ENCODE measurements around the gene OLAH. TPM values are rescaled to one million over a fixed set of nuclear protein-coding genes. Genes with fewer than 3 reads are reported as not detected.

OLAH gene
- polyA plus RNA-seq, 1 donor from 2014 or later: not detected

GRCh38 chr10:15059914-15060313, 16.2 kb downstream of the OLAH start:
- Histone ChIP-seq H3K9me2 (ENCODE audit: insufficient read depth, low read length) (no peaks in the 10 kb centered on the region), H3K9me3 (ENCODE audit: low read length) (peaks cover under 1% of the 10 kb centered on the region), H4K20me1 (ENCODE audit: insufficient read depth) (no peaks in the 10 kb centered on the region), H3K79me2 (replicated peaks; ENCODE audit: insufficient read depth, low read length) (no peaks in the 10 kb centered on the region), H3K4me3 (ENCODE audit: low read length) (no peak overlapping the region), H3K4me2 (ENCODE audit: low read length) (no peak overlapping the region), H3K27me3 (ENCODE audit: insufficient read depth, low read depth, low read length) (no peaks in the 10 kb centered on the region), H3K9ac (ENCODE audit: low read length) (no peak overlapping the region), H2AFZ (ENCODE audit: low read depth, low read length) (no peak overlapping the region), H3K36me3 (ENCODE audit: insufficient read depth, low read length) (no peaks in the 10 kb centered on the region), H3K27ac (ENCODE audit: low read length) (no peak overlapping the region), H3F3A (ENCODE audit: insufficient read depth, low read length, poor library complexity, severe bottlenecking) (no peaks in the 10 kb centered on the region)
- TF ChIP-seq, protein P1, sequence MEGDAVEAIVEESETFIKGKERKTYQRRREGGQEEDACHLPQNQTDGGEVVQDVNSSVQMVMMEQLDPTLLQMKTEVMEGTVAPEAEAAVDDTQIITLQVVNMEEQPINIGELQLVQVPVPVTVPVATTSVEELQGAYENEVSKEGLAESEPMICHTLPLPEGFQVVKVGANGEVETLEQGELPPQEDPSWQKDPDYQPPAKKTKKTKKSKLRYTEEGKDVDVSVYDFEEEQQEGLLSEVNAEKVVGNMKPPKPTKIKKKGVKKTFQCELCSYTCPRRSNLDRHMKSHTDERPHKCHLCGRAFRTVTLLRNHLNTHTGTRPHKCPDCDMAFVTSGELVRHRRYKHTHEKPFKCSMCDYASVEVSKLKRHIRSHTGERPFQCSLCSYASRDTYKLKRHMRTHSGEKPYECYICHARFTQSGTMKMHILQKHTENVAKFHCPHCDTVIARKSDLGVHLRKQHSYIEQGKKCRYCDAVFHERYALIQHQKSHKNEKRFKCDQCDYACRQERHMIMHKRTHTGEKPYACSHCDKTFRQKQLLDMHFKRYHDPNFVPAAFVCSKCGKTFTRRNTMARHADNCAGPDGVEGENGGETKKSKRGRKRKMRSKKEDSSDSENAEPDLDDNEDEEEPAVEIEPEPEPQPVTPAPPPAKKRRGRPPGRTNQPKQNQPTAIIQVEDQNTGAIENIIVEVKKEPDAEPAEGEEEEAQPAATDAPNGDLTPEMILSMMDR (IDR thresholded peaks at IDR 0.05; ENCODE audit: poor library complexity, severe bottlenecking): no peak
- TF ChIP-seq EZH2 (IDR thresholded peaks at IDR 0.05; ENCODE audit: borderline replicate concordance, insufficient read depth, low read length, poor library complexity, severe bottlenecking) (no peak), RAD21 (conservative IDR thresholded peaks at IDR 0.05) (no peak), SMC3 (conservative IDR thresholded peaks at IDR 0.05; ENCODE audit: poor library complexity) (no peak), EP300 (conservative IDR thresholded peaks at IDR 0.05; ENCODE audit: poor library complexity, severe bottlenecking) (no peak), REST (IDR thresholded peaks at IDR 0.05; ENCODE audit: borderline replicate concordance) (no peak), MXI1 (conservative IDR thresholded peaks at IDR 0.05; ENCODE audit: poor library complexity, severe bottlenecking) (no peak), TAF1 (IDR thresholded peaks at IDR 0.05; ENCODE audit: low read depth) (no peak), POLR2AphosphoS5 (IDR thresholded peaks at IDR 0.05) (no peak)

DNA sequence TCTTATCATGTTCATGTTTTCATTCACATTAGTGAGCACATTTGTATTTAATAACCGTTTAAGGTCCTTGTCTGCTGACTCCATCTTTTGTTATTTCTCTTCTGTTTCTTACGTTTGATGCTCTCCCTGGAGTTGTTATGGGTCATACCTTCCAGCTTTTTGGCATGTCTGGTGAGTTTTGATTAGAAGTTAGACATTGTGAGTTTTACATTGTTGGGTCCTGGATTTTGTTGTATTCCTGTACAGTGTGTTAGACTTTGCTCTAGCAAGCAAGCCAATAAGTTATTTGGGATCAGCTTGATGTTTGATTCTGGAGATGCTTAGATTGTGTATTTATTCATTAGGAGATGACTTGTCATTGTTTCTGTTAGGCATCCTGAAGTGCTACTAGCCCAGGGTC, 16.9 kb downstream of the OLAH start:
- H3K9me3 ChIP-seq (ENCODE audit: low read length): peaks cover 8% of the 10 kb centered on the region
- no peak overlapping the region for H2AFZ ChIP-seq (ENCODE audit: low read depth, low read length)
- no peak overlapping the region for H3K4me3 ChIP-seq (ENCODE audit: low read length)
- no peaks in the 10 kb centered on the region for H3K27me3 ChIP-seq (ENCODE audit: insufficient read depth, low read depth, low read length)
- no peaks in the 10 kb centered on the region for H4K20me1 ChIP-seq (ENCODE audit: insufficient read depth)
- no peak overlapping the region for H3K4me2 ChIP-seq (ENCODE audit: low read length)
- H3K9me2 ChIP-seq (ENCODE audit: insufficient read depth, low read length): no peaks in the 10 kb centered on the region
- TF ChIP-seq POLR2AphosphoS5 (IDR thresholded peaks at IDR 0.05) (no peak), MXI1 (conservative IDR thresholded peaks at IDR 0.05; ENCODE audit: poor library complexity, severe bottlenecking) (no peak), SMC3 (conservative IDR thresholded peaks at IDR 0.05; ENCODE audit: poor library complexity) (no peak), REST (IDR thresholded peaks at IDR 0.05; ENCODE audit: borderline replicate concordance) (no peak), TAF1 (IDR thresholded peaks at IDR 0.05; ENCODE audit: low read depth) (no peak), RAD21 (conservative IDR thresholded peaks at IDR 0.05) (no peak), EZH2 (IDR thresholded peaks at IDR 0.05; ENCODE audit: borderline replicate concordance, insufficient read depth, low read length, poor library complexity, severe bottlenecking) (no peak)
- no peak overlapping the region for H3K27ac ChIP-seq (ENCODE audit: low read length)
- H3K36me3 ChIP-seq (ENCODE audit: insufficient read depth, low read length): no peaks in the 10 kb centered on the region
- H3K79me2 ChIP-seq (replicated peaks; ENCODE audit: insufficient read depth, low read length): no peaks in the 10 kb centered on the region
- no peaks in the 10 kb centered on the region for H3F3A ChIP-seq (ENCODE audit: insufficient read depth, low read length, poor library complexity, severe bottlenecking)
- H3K9ac ChIP-seq (ENCODE audit: low read length): no peak overlapping the region
